Measurements from ENCODE around the gene C4orf51. TPM values are rescaled to one million over a fixed set of nuclear protein-coding genes. Genes with fewer than 3 reads are reported as not detected.

The C4orf51 gene
- total and polyA plus RNA-seq, 7 donors, result not detected

GRCh38 chr4:145643295-145643694 is 36.7 kb upstream of the C4orf51 start:
- Histone ChIP-seq H3K27ac (no peak overlapping the region), H3K9me3 (no peaks in the 10 kb centered on the region), H3K27me3 (ENCODE audit: insufficient read depth in 3 of 3, low read length in 2 of 3) (no peaks in the 10 kb centered on the region), H3K36me3 (ENCODE audit: insufficient read depth in 1 of 2, low read depth in 1 of 2) (peaks cover 5 to 22% of the 10 kb centered on the region in 2 donors), H3K4me3 (no peak overlapping the region), H3K4me1 (no peaks in the 10 kb centered on the region)
- no peak for ATAC-seq
- intact Hi-C loops (cut with DNase I), result no loop called here
- no peak for DNase-seq
- TF ChIP-seq CTCF (IDR thresholded peaks at IDR 0.05), result no peak
- WGBS, 3 donors, result 86 to 93% (median 89%) methylated on average over 1 of the region's 1 CpG

GRCh38 chr4:145644699-145645098 is 35.2 kb upstream of the C4orf51 start:
- Histone ChIP-seq H3K4me3 (no peak overlapping the region), H3K27ac (no peak overlapping the region), H3K36me3 (ENCODE audit: insufficient read depth in 1 of 2, low read depth in 1 of 2) (peaks cover 5 to 22% of the 10 kb centered on the region in 2 donors), H3K9me3 (no peaks in the 10 kb centered on the region), H3K27me3 (ENCODE audit: insufficient read depth in 3 of 3, low read length in 2 of 3) (no peaks in the 10 kb centered on the region), H3K4me1 (no peaks in the 10 kb centered on the region)
- ATAC-seq (no peak), DNase-seq (no peak)
- intact Hi-C loops (cut with DNase I), result no loop called here
- no peak for TF ChIP-seq CTCF (IDR thresholded peaks at IDR 0.05)
- WGBS, 3 donors, result 92 to 94% (median 93%) methylated on average over 3 of the region's 3 CpGs

- intact Hi-C loops (cut with DNase I), result no loop called here
- no peak overlapping the region for H3K27ac ChIP-seq
- no peak overlapping the region for H3K4me3 ChIP-seq
- ATAC-seq, result no peak
- H3K27me3 ChIP-seq (ENCODE audit: insufficient read depth in 3 of 3, low read length in 2 of 3), result no peaks in the 10 kb centered on the region
- no peaks in the 10 kb centered on the region for H3K4me1 ChIP-seq
- DNase-seq, result no peak
- no peak for TF ChIP-seq CTCF (IDR thresholded peaks at IDR 0.05)
- H3K36me3 ChIP-seq (ENCODE audit: insufficient read depth in 1 of 2, low read depth in 1 of 2), result peaks cover 4 to 50% of the 10 kb centered on the region in 2 donors
- H3K9me3 ChIP-seq, result no peaks in the 10 kb centered on the region
- WGBS, 3 donors, result 90 to 97% (median 94%) methylated on average over 1 of the region's 1 CpG
Measured at GRCh38 chr4:145656156-145656555, 23.8 kb upstream of the C4orf51 start.

GRCh38 chr4:145660064-145660463 is 19.9 kb upstream of the C4orf51 start:
- Histone ChIP-seq H3K9me3 (no peaks in the 10 kb centered on the region), H3K4me3 (no peak overlapping the region), H3K27ac (no peak overlapping the region), H3K36me3 (ENCODE audit: insufficient read depth in 1 of 2, low read depth in 1 of 2) (peaks cover 4 to 30% of the 10 kb centered on the region in 2 donors), H3K4me1 (no peaks in the 10 kb centered on the region), H3K27me3 (ENCODE audit: insufficient read depth in 3 of 3, low read length in 2 of 3) (no peaks in the 10 kb centered on the region)
- 86 to 90% (median 90%) methylated on average over 3 of the region's 3 CpGs for WGBS, 3 donors
- intact Hi-C loops (cut with DNase I), result no loop called here
- no peak for ATAC-seq
- no peak for TF ChIP-seq CTCF (IDR thresholded peaks at IDR 0.05)
- DNase-seq, result no peak

- Histone ChIP-seq H3K36me3 (ENCODE audit: insufficient read depth in 1 of 2, low read depth in 1 of 2) (peaks cover 4 to 5% of the 10 kb centered on the region in 2 donors), H3K27ac (no peak overlapping the region), H3K27me3 (ENCODE audit: insufficient read depth in 3 of 3, low read length in 2 of 3) (no peaks in the 10 kb centered on the region), H3K9me3 (no peaks in the 10 kb centered on the region), H3K4me1 (no peaks in the 10 kb centered on the region), H3K4me3 (no peak overlapping the region)
- DNase-seq (no peak), ATAC-seq (peak in 3 of 4 donors; percentile 40 to 61 (median 44))
- TF ChIP-seq CTCF (IDR thresholded peaks at IDR 0.05), result no peak
- 61 to 68% (median 61%) methylated on average over 3 of the region's 3 CpGs for WGBS, 3 donors
- intact Hi-C loops (cut with DNase I), result no loop called here
Measured at GRCh38 chr4:145663194-145663593, 16.8 kb upstream of the C4orf51 start.
